Keratinocyte (primary cell): Measurements from ENCODE around the gene CAPN5. TPM values are rescaled to one million over a fixed set of nuclear protein-coding genes. Genes with fewer than 3 reads are reported as not detected.

Source experiments
- DNase-seq: peaks from one replicate; pipeline ENCODE4 v3.0.0-alpha.2; 2011; ENCODE audit warnings: low read depth, missing footprints, low spot score
- FAIRE-seq: peaks from 2 replicates; lab custom pipeline; 2011; peaks lifted over from hg19 to GRCh38; lab: Jason Lieb, UNC
- H2AFZ ChIP-seq: 2 replicates; pipeline ENCODE4 v1.6.0; 2012; ENCODE audit warnings: low read length, control low read depth, inconsistent platforms; ENCODE audit not compliant: control insufficient read depth
- H3K27ac ChIP-seq: 2 replicates; pipeline ENCODE4 v1.5.1; 2011; ENCODE audit warnings: low read length; ENCODE audit not compliant: control insufficient read depth, insufficient read depth
- H3K27me3 ChIP-seq: 3 replicates; pipeline ENCODE4 v1.6.0; 2011; ENCODE audit warnings: low read length; ENCODE audit not compliant: control insufficient read depth, insufficient read depth; ENCODE audit errors: extremely low read depth
- H3K36me3 ChIP-seq, 2 experiments: 2 replicates in 1 of 2; 3 replicates in 1 of 2; pipeline ENCODE4 v1.5.1; 2011; ENCODE audit warnings: low read length in 2 of 2, mild to moderate bottlenecking in 1 of 2; ENCODE audit not compliant: control insufficient read depth in 2 of 2, insufficient read depth in 2 of 2; ENCODE audit errors: extremely low read depth in 1 of 2
- H3K4me1 ChIP-seq: 3 replicates; pipeline ENCODE4 v1.5.1; 2011; ENCODE audit warnings: low read length; ENCODE audit not compliant: control insufficient read depth, insufficient read depth; ENCODE audit errors: extremely low read depth
- H3K4me2 ChIP-seq: 3 replicates; pipeline ENCODE4 v1.6.0; 2011; ENCODE audit warnings: low read depth, low read length; ENCODE audit not compliant: control insufficient read depth, insufficient read depth; ENCODE audit errors: extremely low read depth
- H3K4me3 ChIP-seq, 3 experiments: fragments of 200-600 bp in 1 of 3; sonication (generic) in 1 of 3; 2 replicates in 2 of 3; 3 replicates in 1 of 3; pipeline ENCODE4 v1.5.1; 2011 to 2016; ENCODE audit warnings: low read length in 3 of 3, mild to moderate bottlenecking in 3 of 3, control low read depth in 2 of 3, inconsistent platforms in 1 of 3, low read depth in 1 of 3, mixed read lengths in 1 of 3, mixed run types in 1 of 3, moderate library complexity in 1 of 3; ENCODE audit not compliant: control insufficient read depth in 2 of 3, insufficient read depth in 2 of 3; ENCODE audit errors: extremely low read depth in 1 of 3
- H3K79me2 ChIP-seq: 2 replicates; pipeline ENCODE4 v1.6.0; 2012; ENCODE audit warnings: low read length; ENCODE audit not compliant: control insufficient read depth, insufficient read depth
- H3K9ac ChIP-seq: 3 replicates; pipeline ENCODE4 v1.6.0; 2011; ENCODE audit warnings: low read length; ENCODE audit not compliant: control insufficient read depth, insufficient read depth; ENCODE audit errors: extremely low read depth
- H3K9me1 ChIP-seq: 3 replicates; pipeline ENCODE4 v1.6.0; 2011; ENCODE audit warnings: low read length; ENCODE audit not compliant: control insufficient read depth, insufficient read depth; ENCODE audit errors: extremely low read depth
- H3K9me3 ChIP-seq: 2 replicates; pipeline ENCODE4 v1.5.1; 2012; ENCODE audit warnings: low read depth, low read length; ENCODE audit not compliant: control insufficient read depth
- H4K20me1 ChIP-seq: 3 replicates; pipeline ENCODE4 v1.6.0; 2011; ENCODE audit warnings: low read length; ENCODE audit not compliant: control insufficient read depth, insufficient read depth; ENCODE audit errors: extremely low read depth
- CTCF ChIP-seq, 3 experiments: IDR thresholded peaks in 1 of 3; conservative IDR thresholded peaks in 1 of 3; optimal IDR thresholded peaks in 1 of 3; 2 replicates in 2 of 3; 3 replicates in 1 of 3; pipeline versions ENCODE3 to v1.5.1; 2011; ENCODE audit warnings: low read length in 3 of 3, mild to moderate bottlenecking in 3 of 3, moderate library complexity in 2 of 3, control low read depth in 1 of 3, inconsistent platforms in 1 of 3; ENCODE audit not compliant: insufficient read depth in 2 of 3; ENCODE audit errors: extremely low read depth in 1 of 3
- EZH2 ChIP-seq: IDR thresholded peaks from one replicate; pipeline ENCODE4 v1.6.1; 2012; ENCODE audit warnings: inconsistent platforms, mild to moderate bottlenecking, low read length, moderate library complexity
- dilution Hi-C: fragments of 300-500 bp; cut with MboI; formaldehyde crosslinking; loops from one replicate; pipeline ENCODE4 v1.7.0; 2020; ENCODE audit warnings: low sequenced_read_pairs; ENCODE audit not compliant: extremely low pct_ligation_motif_present
- polyA plus RNA-seq, 5 experiments: library from polyadenylated mRNA; depleted of rRNA in 3 of 5; stranded (reverse) in 3 of 5; stranded (forward) in 1 of 5; unstranded in 1 of 5; fragments of >200 nt; gene quantifications; 1 replicate in 1 of 5; 2 replicates in 3 of 5; 3 replicates in 1 of 5; pipeline versions ENCODE4 v1.2.1 to v1.2.3, GENCODE V29; 2011 to 2012; ENCODE audit warnings: missing spikeins in 2 of 5, low read depth in 1 of 5, low replicate concordance in 1 of 5

CAPN5 gene
- polyA plus RNA-seq, 1 donor (not counting 4 experiments of a cell fraction or from before 2014, with no cell fraction given), result 1.2 TPM

DNA sequence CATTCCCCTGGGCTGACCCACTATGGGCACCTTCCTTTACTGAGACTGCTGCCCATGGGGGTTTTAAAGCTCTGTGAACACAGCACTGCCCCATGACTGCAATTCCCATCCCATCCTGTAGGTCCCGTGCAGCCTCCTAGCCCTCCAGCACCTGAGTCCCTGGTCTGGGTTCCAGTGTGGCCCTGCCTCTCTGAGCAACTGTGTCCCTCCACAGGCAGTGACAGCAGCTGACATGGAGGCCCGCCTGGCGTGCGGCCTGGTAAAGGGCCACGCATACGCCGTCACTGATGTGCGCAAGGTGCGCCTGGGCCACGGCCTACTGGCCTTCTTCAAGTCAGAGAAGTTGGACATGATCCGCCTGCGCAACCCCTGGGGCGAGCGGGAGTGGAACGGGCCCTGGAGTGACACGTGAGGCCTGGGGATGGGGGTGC is 48.4 kb downstream of the CAPN5 start:
- Histone ChIP-seq H3K36me3 (no peaks in the 10 kb centered on the region), H3K27me3 (no peaks in the 10 kb centered on the region), H3K9ac (no peak overlapping the region), H3K4me1 (no peaks in the 10 kb centered on the region), H3K4me3 (no peak overlapping the region), H3K4me2 (no peak overlapping the region), H3K27ac (no peak overlapping the region), H3K9me1 (no peaks in the 10 kb centered on the region), H3K9me3 (no peaks in the 10 kb centered on the region), H3K79me2 (no peaks in the 10 kb centered on the region), H4K20me1 (no peaks in the 10 kb centered on the region), H2AFZ (no peak overlapping the region)
- dilution Hi-C loops, result no loop called here
- TF ChIP-seq EZH2, result no peak
- peak; percentile 7 to 49 (median 30) for TF ChIP-seq CTCF (optimal IDR thresholded peaks at IDR 0.05 in 1 of 3, IDR thresholded peaks at IDR 0.05 in 1 of 3, conservative IDR thresholded peaks at IDR 0.05 in 1 of 3; ENCODE audit: extremely low read depth in 1 of 3, insufficient read depth in 2 of 3, low read length in 3 of 3)
- no peak for FAIRE-seq
- DNase-seq, result no peak

GRCh38 chr11:77115956-77116355 is 49.2 kb downstream of the CAPN5 start:
- Histone ChIP-seq H3K9ac (no peak overlapping the region), H3K4me2 (no peak overlapping the region), H3K27ac (no peak overlapping the region), H3K79me2 (no peaks in the 10 kb centered on the region), H3K27me3 (no peaks in the 10 kb centered on the region), H3K9me1 (no peaks in the 10 kb centered on the region), H3K4me1 (no peaks in the 10 kb centered on the region), H3K9me3 (no peaks in the 10 kb centered on the region), H2AFZ (no peak overlapping the region), H3K36me3 (no peaks in the 10 kb centered on the region), H4K20me1 (no peaks in the 10 kb centered on the region), H3K4me3 (no peak overlapping the region)
- dilution Hi-C loops, result no loop called here
- TF ChIP-seq CTCF (optimal IDR thresholded peaks at IDR 0.05 in 1 of 3, IDR thresholded peaks at IDR 0.05 in 1 of 3, conservative IDR thresholded peaks at IDR 0.05 in 1 of 3; ENCODE audit: extremely low read depth in 1 of 3, insufficient read depth in 2 of 3, low read length in 3 of 3) (no peak), EZH2 (no peak)
- DNase-seq, result no peak
- FAIRE-seq, result no peak
